HepG2 (cell line): ENCODE data around the gene NIPAL4. TPM values are rescaled to one million over a fixed set of nuclear protein-coding genes. Genes with fewer than 3 reads are reported as not detected.

Experiments used
- BCL6 ChIP-seq: IDR thresholded peaks from 2 replicates; pipeline ENCODE4 v1.6.1; 2016; ENCODE audit warnings: missing genetic modification reagents, missing compliant biosample characterization
- BORCS8-MEF2B ChIP-seq: sonication (generic); formaldehyde crosslinking; IDR thresholded peaks from 2 replicates; pipeline ENCODE4 v1.8.0; 2022; ENCODE audit warnings: mild to moderate bottlenecking, missing genetic modification reagents
- CEBPB ChIP-seq: IDR thresholded peaks from 2 replicates; pipeline ENCODE4 v1.6.1; 2011; ENCODE audit warnings: low read depth, low read length, improper control_type of control experiment, borderline replicate concordance
- CEBPG ChIP-seq: IDR thresholded peaks from 2 replicates; pipeline ENCODE4 v1.6.1; 2016
- GATAD2A ChIP-seq: IDR thresholded peaks from 2 replicates; pipeline ENCODE4 v1.6.1; 2016
- HNF4A ChIP-seq: sonication (generic); formaldehyde crosslinking; IDR thresholded peaks from 2 replicates; pipeline ENCODE4 v1.4.0; 2020; ENCODE audit warnings: missing genetic modification reagents
- ISL2 ChIP-seq: sonication (generic); formaldehyde crosslinking; IDR thresholded peaks from 2 replicates; pipeline ENCODE4 v1.5.0; 2020; ENCODE audit warnings: missing genetic modification reagents
- KLF9 ChIP-seq: IDR thresholded peaks from 2 replicates; pipeline ENCODE4 v1.6.1; 2016; ENCODE audit warnings: low read depth
- MED8 ChIP-seq: sonication (generic); formaldehyde crosslinking; IDR thresholded peaks from 2 replicates; pipeline ENCODE4 v1.8.1; 2023; ENCODE audit warnings: mild to moderate bottlenecking, missing genetic modification reagents; ENCODE audit not compliant: insufficient replicate concordance
- NR2F2 ChIP-seq: IDR thresholded peaks from 2 replicates; pipeline ENCODE4 v1.6.1; 2012; ENCODE audit warnings: low read depth, inconsistent platforms, borderline replicate concordance
- NR2F6 ChIP-seq, 2 experiments: IDR thresholded peaks; 2 replicates each; pipeline ENCODE4 v1.6.1; 2016; ENCODE audit warnings: antibody characterized with exemption in 1 of 2, mild to moderate bottlenecking in 1 of 2
- PCBP2 ChIP-seq: fragments of 200-400 bp; formaldehyde crosslinking; optimal IDR thresholded peaks from 2 replicates; pipeline ENCODE3; 2018; ENCODE audit warnings: low read length, low read depth; ENCODE audit not compliant: poor library complexity, severe bottlenecking
- PTBP1 ChIP-seq: fragments of 200-400 bp; formaldehyde crosslinking; IDR thresholded peaks from 2 replicates; pipeline ENCODE4 v1.6.1; 2018; ENCODE audit warnings: low read length, low read depth; ENCODE audit not compliant: poor library complexity, severe bottlenecking
- THAP11 ChIP-seq: IDR thresholded peaks from 2 replicates; pipeline ENCODE4 v1.6.1; 2016; ENCODE audit warnings: missing biosample characterization, missing genetic modification reagents
- ZFYVE20 ChIP-seq: sonication (generic); formaldehyde crosslinking; IDR thresholded peaks from 2 replicates; pipeline ENCODE4 v1.8.0; 2023; ENCODE audit warnings: low read depth, mild to moderate bottlenecking, moderate library complexity, missing genetic modification reagents, borderline replicate concordance
- ZNF101 ChIP-seq: sonication (generic); formaldehyde crosslinking; IDR thresholded peaks from 2 replicates; pipeline ENCODE4 v1.4.0; 2020; ENCODE audit warnings: mild to moderate bottlenecking, low read depth, missing genetic modification reagents, borderline replicate concordance
- ZNF17 ChIP-seq: sonication (generic); formaldehyde crosslinking; IDR thresholded peaks from 2 replicates; pipeline ENCODE4 v1.5.0; 2020; ENCODE audit warnings: mild to moderate bottlenecking, missing genetic modification reagents
- ZNF354B ChIP-seq: sonication (generic); formaldehyde crosslinking; IDR thresholded peaks from 2 replicates; pipeline ENCODE4 v1.8.0; 2022; ENCODE audit warnings: mild to moderate bottlenecking, missing genetic modification reagents
- ZNF558 ChIP-seq: sonication (generic); formaldehyde crosslinking; IDR thresholded peaks from 2 replicates; pipeline ENCODE4 v1.9.0; 2022; ENCODE audit warnings: mild to moderate bottlenecking, missing genetic modification reagents, borderline replicate concordance
- ZNF616 ChIP-seq: sonication (generic); formaldehyde crosslinking; IDR thresholded peaks from 2 replicates; pipeline ENCODE4 v1.5.0; 2020; ENCODE audit warnings: low read depth, mild to moderate bottlenecking, missing genetic modification reagents
- ZNF776 ChIP-seq: sonication (generic); formaldehyde crosslinking; IDR thresholded peaks from 2 replicates; pipeline ENCODE4 v1.4.0; 2020; ENCODE audit warnings: mild to moderate bottlenecking, missing genetic modification reagents
- ZNF839 ChIP-seq: sonication (generic); formaldehyde crosslinking; IDR thresholded peaks from 2 replicates; pipeline ENCODE4 v1.4.0; 2020; ENCODE audit warnings: missing genetic modification reagents, mild to moderate bottlenecking, borderline replicate concordance
- polyA plus RNA-seq, 8 experiments: library from polyadenylated mRNA; depleted of rRNA in 3 of 8; stranded (reverse) in 7 of 8; unstranded in 1 of 8; fragments of >200 nt; fragmentation: Illumina TruSeq in 4 of 8; extraction: Trizol in 4 of 8; gene quantifications; 2 replicates each; pipeline versions ENCODE4 v1.2.1 to v1.2.3, GENCODE V29; 2011 to 2016; ENCODE audit warnings: low read depth in 4 of 8, missing spikeins in 1 of 8, mixed read lengths in 1 of 8; ENCODE audit not compliant: insufficient read depth in 1 of 8
- total RNA-seq, 5 experiments: library from RNA; depleted of rRNA; stranded (reverse); fragments of >200 nt; fragmentation: Illumina TruSeq; extraction: Trizol; gene quantifications; 2 replicates each; pipeline ENCODE4 v1.2.3, GENCODE V29; 2016; ENCODE audit warnings: low read depth in 1 of 5
- TF ChIP-seq, protein P1 (sequence below): IDR thresholded peaks from 2 replicates; pipeline ENCODE4 v1.6.1; 2012; ENCODE audit warnings: inconsistent platforms
- TF ChIP-seq, protein P2 (sequence below): IDR thresholded peaks from 2 replicates; pipeline ENCODE4 v1.6.1; 2016; ENCODE audit warnings: mild to moderate bottlenecking
- TF ChIP-seq, protein P3 (sequence below): sonication (generic); formaldehyde crosslinking; IDR thresholded peaks from 2 replicates; pipeline ENCODE4 v1.4.0; 2020; ENCODE audit warnings: missing genetic modification reagents
- TF ChIP-seq, protein P4 (sequence below): IDR thresholded peaks from 2 replicates; pipeline ENCODE4 v1.6.1; 2016; ENCODE audit warnings: missing compliant biosample characterization, missing genetic modification reagents, borderline replicate concordance

NIPAL4 gene
- total and polyA plus RNA-seq, 2 of the 13 experiments (the other 11 are each of a cell fraction or from before 2014, with no cell fraction given), result not detected

DNA sequence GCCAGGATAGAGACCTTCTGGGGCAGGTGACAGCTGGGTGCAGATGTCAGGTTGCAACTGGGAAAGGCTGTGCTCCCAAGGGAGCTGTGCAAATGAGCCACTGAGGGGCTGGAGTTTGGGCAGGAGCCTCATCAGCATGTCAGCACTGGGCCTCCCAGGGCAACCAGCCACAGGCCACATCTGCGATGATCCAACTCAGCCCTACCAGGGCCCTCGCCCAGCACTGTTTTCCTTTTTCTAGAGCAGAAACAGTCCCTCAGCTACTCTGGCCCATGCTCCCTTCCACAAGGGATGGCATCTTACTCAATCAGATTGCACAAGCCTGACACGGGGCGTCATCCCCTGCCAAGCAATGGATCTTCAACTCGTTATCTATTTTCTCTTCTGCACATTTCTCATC lies 24.8 kb downstream of the NIPAL4 start (continued):
- TF ChIP-seq BCL6 (CRISPR knock-in tag), result no peak
- TF ChIP-seq ZNF839 (CRISPR knock-in tag), result no peak
- TF ChIP-seq, protein P1, sequence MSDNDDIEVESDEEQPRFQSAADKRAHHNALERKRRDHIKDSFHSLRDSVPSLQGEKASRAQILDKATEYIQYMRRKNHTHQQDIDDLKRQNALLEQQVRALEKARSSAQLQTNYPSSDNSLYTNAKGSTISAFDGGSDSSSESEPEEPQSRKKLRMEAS, result no peak
- TF ChIP-seq ZNF776, result no peak
- TF ChIP-seq ZNF616 (CRISPR knock-in tag), result no peak
- TF ChIP-seq, protein P2, sequence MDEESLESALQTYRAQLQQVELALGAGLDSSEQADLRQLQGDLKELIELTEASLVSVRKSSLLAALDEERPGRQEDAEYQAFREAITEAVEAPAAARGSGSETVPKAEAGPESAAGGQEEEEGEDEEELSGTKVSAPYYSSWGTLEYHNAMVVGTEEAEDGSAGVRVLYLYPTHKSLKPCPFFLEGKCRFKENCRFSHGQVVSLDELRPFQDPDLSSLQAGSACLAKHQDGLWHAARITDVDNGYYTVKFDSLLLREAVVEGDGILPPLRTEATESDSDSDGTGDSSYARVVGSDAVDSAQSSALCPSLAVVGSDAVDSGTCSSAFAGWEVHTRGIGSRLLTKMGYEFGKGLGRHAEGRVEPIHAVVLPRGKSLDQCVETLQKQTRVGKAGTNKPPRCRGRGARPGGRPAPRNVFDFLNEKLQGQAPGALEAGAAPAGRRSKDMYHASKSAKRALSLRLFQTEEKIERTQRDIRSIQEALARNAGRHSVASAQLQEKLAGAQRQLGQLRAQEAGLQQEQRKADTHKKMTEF, result no peak
- TF ChIP-seq CEBPG (CRISPR knock-in tag), result peak; percentile 80
- TF ChIP-seq ZNF558 (CRISPR knock-in tag), result no peak
- TF ChIP-seq ZNF101, result no peak
- TF ChIP-seq PCBP2, result no peak
- TF ChIP-seq ZNF354B (CRISPR knock-in tag), result no peak
- TF ChIP-seq PTBP1, result no peak
- TF ChIP-seq ZFYVE20 (CRISPR knock-in tag), result no peak
- peak; percentile 27; the same call in 1 of the 2 replicates for TF ChIP-seq THAP11
- no peak for TF ChIP-seq ZNF17
- TF ChIP-seq ISL2 (CRISPR knock-in tag), result no peak
- TF ChIP-seq GATAD2A (CRISPR knock-in tag), result no peak
- no peak for TF ChIP-seq NR2F6 (IDR thresholded peaks at IDR 0.05)
- no peak for TF ChIP-seq NR2F6 (CRISPR knock-in tag; IDR thresholded peaks at IDR 0.05)
- peak; percentile 1 for TF ChIP-seq MED8 (CRISPR knock-in tag)
- TF ChIP-seq, protein P3, sequence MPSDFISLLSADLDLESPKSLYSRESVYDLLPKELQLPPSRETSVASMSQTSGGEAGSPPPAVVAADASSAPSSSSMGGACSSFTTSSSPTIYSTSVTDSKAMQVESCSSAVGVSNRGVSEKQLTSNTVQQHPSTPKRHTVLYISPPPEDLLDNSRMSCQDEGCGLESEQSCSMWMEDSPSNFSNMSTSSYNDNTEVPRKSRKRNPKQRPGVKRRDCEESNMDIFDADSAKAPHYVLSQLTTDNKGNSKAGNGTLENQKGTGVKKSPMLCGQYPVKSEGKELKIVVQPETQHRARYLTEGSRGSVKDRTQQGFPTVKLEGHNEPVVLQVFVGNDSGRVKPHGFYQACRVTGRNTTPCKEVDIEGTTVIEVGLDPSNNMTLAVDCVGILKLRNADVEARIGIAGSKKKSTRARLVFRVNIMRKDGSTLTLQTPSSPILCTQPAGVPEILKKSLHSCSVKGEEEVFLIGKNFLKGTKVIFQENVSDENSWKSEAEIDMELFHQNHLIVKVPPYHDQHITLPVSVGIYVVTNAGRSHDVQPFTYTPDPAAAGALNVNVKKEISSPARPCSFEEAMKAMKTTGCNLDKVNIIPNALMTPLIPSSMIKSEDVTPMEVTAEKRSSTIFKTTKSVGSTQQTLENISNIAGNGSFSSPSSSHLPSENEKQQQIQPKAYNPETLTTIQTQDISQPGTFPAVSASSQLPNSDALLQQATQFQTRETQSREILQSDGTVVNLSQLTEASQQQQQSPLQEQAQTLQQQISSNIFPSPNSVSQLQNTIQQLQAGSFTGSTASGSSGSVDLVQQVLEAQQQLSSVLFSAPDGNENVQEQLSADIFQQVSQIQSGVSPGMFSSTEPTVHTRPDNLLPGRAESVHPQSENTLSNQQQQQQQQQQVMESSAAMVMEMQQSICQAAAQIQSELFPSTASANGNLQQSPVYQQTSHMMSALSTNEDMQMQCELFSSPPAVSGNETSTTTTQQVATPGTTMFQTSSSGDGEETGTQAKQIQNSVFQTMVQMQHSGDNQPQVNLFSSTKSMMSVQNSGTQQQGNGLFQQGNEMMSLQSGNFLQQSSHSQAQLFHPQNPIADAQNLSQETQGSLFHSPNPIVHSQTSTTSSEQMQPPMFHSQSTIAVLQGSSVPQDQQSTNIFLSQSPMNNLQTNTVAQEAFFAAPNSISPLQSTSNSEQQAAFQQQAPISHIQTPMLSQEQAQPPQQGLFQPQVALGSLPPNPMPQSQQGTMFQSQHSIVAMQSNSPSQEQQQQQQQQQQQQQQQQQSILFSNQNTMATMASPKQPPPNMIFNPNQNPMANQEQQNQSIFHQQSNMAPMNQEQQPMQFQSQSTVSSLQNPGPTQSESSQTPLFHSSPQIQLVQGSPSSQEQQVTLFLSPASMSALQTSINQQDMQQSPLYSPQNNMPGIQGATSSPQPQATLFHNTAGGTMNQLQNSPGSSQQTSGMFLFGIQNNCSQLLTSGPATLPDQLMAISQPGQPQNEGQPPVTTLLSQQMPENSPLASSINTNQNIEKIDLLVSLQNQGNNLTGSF (CRISPR knock-in tag), result no peak
- no peak for TF ChIP-seq BORCS8-MEF2B (CRISPR knock-in tag)
- TF ChIP-seq HNF4A (CRISPR knock-in tag), result 0 out of 2 replicates have a peak, but pooled peaks have one; percentile 5
- peak; percentile 92 for TF ChIP-seq CEBPB
- no peak for TF ChIP-seq KLF9 (CRISPR knock-in tag)
- TF ChIP-seq NR2F2, result no peak
- TF ChIP-seq, protein P4, sequence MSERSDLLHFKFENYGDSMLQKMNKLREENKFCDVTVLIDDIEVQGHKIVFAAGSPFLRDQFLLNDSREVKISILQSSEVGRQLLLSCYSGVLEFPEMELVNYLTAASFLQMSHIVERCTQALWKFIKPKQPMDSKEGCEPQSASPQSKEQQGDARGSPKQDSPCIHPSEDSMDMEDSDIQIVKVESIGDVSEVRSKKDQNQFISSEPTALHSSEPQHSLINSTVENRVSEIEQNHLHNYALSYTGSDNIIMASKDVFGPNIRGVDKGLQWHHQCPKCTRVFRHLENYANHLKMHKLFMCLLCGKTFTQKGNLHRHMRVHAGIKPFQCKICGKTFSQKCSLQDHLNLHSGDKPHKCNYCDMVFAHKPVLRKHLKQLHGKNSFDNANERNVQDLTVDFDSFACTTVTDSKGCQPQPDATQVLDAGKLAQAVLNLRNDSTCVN (CRISPR knock-in tag), result peak; percentile 84
